Lung (tissue), 16 donors: ENCODE results near the gene HOXB9. TPM values are rescaled to one million over a fixed set of nuclear protein-coding genes. Genes with fewer than 3 reads are reported as not detected.

Experiments used
- ATAC-seq: fragments of 200-7000 bp; cut with Tn5 transposase; one replicate; pipeline ENCODE4 v1.9.1; 2020; ENCODE audit warnings: moderate number of reproducible peaks; ENCODE audit not compliant: insufficient read depth, low FRiP score
- DNase-seq, 3 donors: peaks; one replicate each; pipeline ENCODE4 v3.0.0-alpha.2; 2013 to 2017
- H3K27ac ChIP-seq, 2 donors: one replicate each; pipeline ENCODE4 v1.5.1; 2013; ENCODE audit warnings: mild to moderate bottlenecking in 2 of 2, moderate library complexity in 2 of 2, control low read depth in 1 of 2, inconsistent platforms in 1 of 2, low read depth in 1 of 2, low read length in 1 of 2
- H3K27me3 ChIP-seq, 3 donors: one replicate each; pipeline ENCODE4 v1.5.1; 2013; ENCODE audit warnings: low read length in 2 of 3; ENCODE audit not compliant: control insufficient read depth in 3 of 3, insufficient read depth in 3 of 3
- H3K36me3 ChIP-seq, 4 donors: one replicate each; pipeline ENCODE4 v1.5.1; 2013; ENCODE audit warnings: low read length in 4 of 4, mild to moderate bottlenecking in 1 of 4, moderate library complexity in 1 of 4; ENCODE audit not compliant: control insufficient read depth in 4 of 4, insufficient read depth in 4 of 4
- H3K4me1 ChIP-seq, 5 donors: one replicate each; pipeline ENCODE4 v1.5.1; 2013; ENCODE audit warnings: low read length in 5 of 5, mild to moderate bottlenecking in 2 of 5, moderate library complexity in 1 of 5; ENCODE audit not compliant: control insufficient read depth in 5 of 5, insufficient read depth in 5 of 5
- H3K4me3 ChIP-seq: one replicate; pipeline ENCODE4 v1.5.1; 2013; ENCODE audit warnings: mild to moderate bottlenecking, control low read depth, moderate library complexity
- H3K9ac ChIP-seq, 2 donors: one replicate each; pipeline ENCODE4 v1.5.1; 2013; ENCODE audit warnings: low read length in 2 of 2, control low read depth in 1 of 2; ENCODE audit not compliant: insufficient read depth in 1 of 2
- H3K9me3 ChIP-seq, 4 donors: one replicate each; pipeline ENCODE4 v1.5.1; 2013; ENCODE audit warnings: low read length in 3 of 4, mild to moderate bottlenecking in 1 of 4, moderate library complexity in 1 of 4; ENCODE audit not compliant: control insufficient read depth in 4 of 4, insufficient read depth in 3 of 4
- CTCF ChIP-seq: IDR thresholded peaks from 2 replicates; pipeline ENCODE4 v1.5.1; 2012; ENCODE audit warnings: mild to moderate bottlenecking; ENCODE audit errors: control extremely low read depth, extremely low read depth
- WGBS, 2 donors: extraction: QIAGEN DNeasy Blood & Tissue Kit; methylation state at CpG; one replicate each; pipeline ENCODE4 v1.1.7; 2013; 5-methylcytosine and 5-hydroxymethylcytosine counted together
- long read RNA-seq, 5 donors: transcript quantifications; one replicate each; lab custom pipeline, GENCODE V29; 2026
- polyA plus RNA-seq, 2 donors: library from polyadenylated mRNA; stranded (reverse); fragments of 200-250 nt; gene quantifications; one replicate each; pipeline ENCODE4 v1.2.1, GENCODE V29; 2013
- total RNA-seq, 2 donors: library from RNA; depleted of rRNA in 1 of 2; stranded (reverse); fragments of >200 nt in 1 of 2; gene quantifications; one replicate each; pipeline ENCODE4 v1.2.1, GENCODE V29; 2014 to 2021
- donor health status: control.
- donor health status: control.
- donor health status: Bipolar disorder and iron deficiency.
- donor health status: healthy.
- donor health status: DM: yes; HTN: yes; CAD: no.

HOXB9 gene
- total RNA-seq: under 1 TPM in 1 of 2 donors, not detected in 1; 0.18 TPM
- not detected for polyA plus RNA-seq
- long read RNA-seq, donor 1: 0 reads
- long read RNA-seq, donor 2: 0 reads
- long read RNA-seq, donor 3: 0 reads
- long read RNA-seq, donor 4: 0 reads
- long read RNA-seq, donor 5: 0 reads

GRCh38 chr17:48626245-48627117, at the start of gene HOXB9:
Gene HOXB9, minus strand, starts transcription at chr17:48626358. Its CDS starts 89 bp downstream, at chr17:48626269.
- TF ChIP-seq CTCF: no peak
- Histone ChIP-seq H3K9ac (no peak within 1 kb of the TSS), H3K4me1 (peaks cover 0 to 14% (median 12%) of the 10 kb centered on the region in 5 donors), H3K27ac (no peak within 1 kb of the TSS), H3K4me3 (no peak within 1 kb of the TSS), H3K36me3 (no peaks in the 10 kb centered on the region), H3K27me3 (peaks cover 21 to 91% (median 85%) of the 10 kb centered on the region in 3 donors), H3K9me3 (peaks cover 0 to 6% (median 0%) of the 10 kb centered on the region in 4 donors)
- 3% methylated on average over 50 of the region's 50 CpGs for WGBS, 2 donors
- ATAC-seq: no peak
- DNase-seq: no peak

GRCh38 chr17:48672340-48672739, 46.2 kb upstream of the HOXB9 start:
- Histone ChIP-seq H3K4me3 (no peak overlapping the region), H3K9ac (no peak overlapping the region), H3K27me3 (peaks cover 4 to 50% (median 26%) of the 10 kb centered on the region in 3 donors), H3K36me3 (no peaks in the 10 kb centered on the region), H3K27ac (no peak overlapping the region), H3K4me1 (peaks cover 0 to 5% (median 0%) of the 10 kb centered on the region in 5 donors), H3K9me3 (no peaks in the 10 kb centered on the region)
- DNase-seq (no peak), ATAC-seq (no peak)
- no peak for TF ChIP-seq CTCF
- 55 to 69% methylated on average over 2 of the region's 2 CpGs for WGBS, 2 donors

GRCh38 chr17:48671697-48672171, 45.6 kb upstream of the HOXB9 start:
- peaks cover 6 to 44% (median 23%) of the 10 kb centered on the region in 3 donors for H3K27me3 ChIP-seq
- peak; percentile 90 to 94 (median 93) for DNase-seq
- H3K27ac ChIP-seq: no peak overlapping the region
- WGBS, 2 donors: 3 to 8% methylated on average over 15 of the region's 15 CpGs
- ATAC-seq: peak; percentile 69
- no peaks in the 10 kb centered on the region for H3K36me3 ChIP-seq
- peak overlapping the region in 1 of 2 donors; percentile 14 for H3K9ac ChIP-seq
- TF ChIP-seq CTCF: peak; percentile 83
- no peak overlapping the region for H3K4me3 ChIP-seq
- no peaks in the 10 kb centered on the region for H3K9me3 ChIP-seq
- H3K4me1 ChIP-seq: peaks cover 0 to 5% (median 0%) of the 10 kb centered on the region in 5 donors
